Lung microvascular endothelial cell (primary cell): ENCODE measurements around the gene RAPSN. TPM values are rescaled to one million over a fixed set of nuclear protein-coding genes. Genes with fewer than 3 reads are reported as not detected.

Source experiments
- DNase-seq, 2 donors: peaks; one replicate each; pipeline versions ENCODE4 v3.0.0 to v3.0.0-alpha.2; 2010; ENCODE audit warnings: low read depth in 2 of 2
- total RNA-seq: library from RNA; depleted of rRNA; stranded (reverse); fragments of >200 nt; gene quantifications from 2 replicates; pipeline ENCODE4 v1.2.1, GENCODE V29; 2014

RAPSN gene
- total RNA-seq, 1 donor from 2014 or later: 0.20 TPM

DNA sequence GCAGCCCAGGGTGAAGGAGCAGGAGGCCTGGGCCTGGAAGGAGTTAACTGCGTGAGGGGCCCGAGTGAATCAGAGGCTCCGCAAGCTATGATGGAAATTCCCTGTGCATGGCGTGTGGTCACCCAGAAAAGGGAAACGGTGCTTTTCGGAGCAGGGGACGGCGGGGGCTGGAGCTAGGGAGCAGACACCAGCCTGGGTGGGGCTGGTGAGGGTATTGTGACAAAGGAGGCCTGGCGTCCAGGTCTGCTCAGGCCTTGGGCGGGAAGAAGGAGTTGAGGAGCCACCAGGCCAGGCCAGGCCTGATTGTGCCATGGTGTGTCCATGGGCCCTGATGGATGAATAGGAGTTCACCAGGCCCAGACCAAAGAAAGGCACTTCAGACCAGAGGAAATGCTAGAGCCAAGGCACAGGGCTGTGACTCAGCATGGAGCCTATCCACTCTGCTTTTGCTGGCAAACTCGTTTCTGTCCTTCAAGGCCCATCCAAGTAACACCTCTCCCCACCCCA, 57.8 kb downstream of the RAPSN start:
- no peak for DNase-seq

DNA sequence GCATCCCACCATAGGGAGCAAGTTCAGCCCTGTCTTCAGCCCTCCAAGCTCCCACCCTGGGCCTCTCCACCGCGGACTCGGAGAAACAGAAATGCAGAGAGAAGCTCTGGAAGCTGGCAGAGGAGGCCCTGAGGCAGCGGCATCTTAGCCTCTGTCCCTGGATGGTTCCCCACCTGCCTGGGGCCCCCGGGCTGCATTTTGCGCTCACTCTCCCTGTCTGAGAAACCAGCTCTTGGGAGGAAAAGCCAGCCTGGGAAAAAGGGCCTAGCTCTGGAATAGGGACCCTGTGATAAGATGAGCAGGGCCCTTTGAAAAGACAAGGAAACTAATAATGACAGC, 58.5 kb downstream of the RAPSN start:
- DNase-seq: no peak

DNA sequence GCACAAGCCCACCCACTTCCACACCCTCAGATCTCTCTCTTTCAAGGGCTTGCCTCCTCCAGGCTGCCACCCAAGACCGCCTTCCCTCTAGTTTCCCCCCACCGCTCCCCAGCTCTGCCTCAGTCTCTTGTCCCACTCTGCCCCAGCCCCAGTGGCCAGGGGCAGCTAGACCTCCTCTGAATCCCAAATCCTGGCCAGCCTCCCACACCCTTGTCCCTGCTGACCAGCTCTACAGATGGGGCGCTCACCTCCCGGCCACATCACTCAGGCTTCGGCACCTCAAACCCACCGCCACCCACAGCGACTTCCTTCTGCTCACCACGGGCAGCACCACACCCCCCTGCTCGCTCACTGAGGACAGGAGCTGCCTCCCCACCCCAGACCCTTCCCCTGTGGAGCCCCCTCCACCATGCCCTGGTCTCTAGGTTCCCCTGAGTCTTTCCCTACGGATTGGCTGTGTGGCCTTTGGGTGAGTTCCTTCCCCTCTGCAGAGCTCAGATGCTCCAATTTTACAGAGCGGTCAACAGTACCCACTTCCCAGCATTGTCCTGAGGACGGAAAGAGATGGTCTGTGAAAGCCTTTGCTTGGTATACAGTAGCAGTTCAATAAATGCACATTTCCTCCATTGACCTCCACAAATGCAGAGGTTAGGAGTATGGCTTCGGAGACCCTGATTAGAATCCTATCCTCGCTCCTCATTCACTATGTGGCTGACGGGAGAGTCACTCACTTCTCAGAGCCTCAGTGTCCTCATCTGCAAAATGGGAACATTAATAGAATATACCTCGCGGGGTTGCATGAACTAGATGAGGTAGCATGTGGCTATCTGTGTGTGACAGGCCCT, 59.1 kb downstream of the RAPSN start:
- no peak for DNase-seq

DNA sequence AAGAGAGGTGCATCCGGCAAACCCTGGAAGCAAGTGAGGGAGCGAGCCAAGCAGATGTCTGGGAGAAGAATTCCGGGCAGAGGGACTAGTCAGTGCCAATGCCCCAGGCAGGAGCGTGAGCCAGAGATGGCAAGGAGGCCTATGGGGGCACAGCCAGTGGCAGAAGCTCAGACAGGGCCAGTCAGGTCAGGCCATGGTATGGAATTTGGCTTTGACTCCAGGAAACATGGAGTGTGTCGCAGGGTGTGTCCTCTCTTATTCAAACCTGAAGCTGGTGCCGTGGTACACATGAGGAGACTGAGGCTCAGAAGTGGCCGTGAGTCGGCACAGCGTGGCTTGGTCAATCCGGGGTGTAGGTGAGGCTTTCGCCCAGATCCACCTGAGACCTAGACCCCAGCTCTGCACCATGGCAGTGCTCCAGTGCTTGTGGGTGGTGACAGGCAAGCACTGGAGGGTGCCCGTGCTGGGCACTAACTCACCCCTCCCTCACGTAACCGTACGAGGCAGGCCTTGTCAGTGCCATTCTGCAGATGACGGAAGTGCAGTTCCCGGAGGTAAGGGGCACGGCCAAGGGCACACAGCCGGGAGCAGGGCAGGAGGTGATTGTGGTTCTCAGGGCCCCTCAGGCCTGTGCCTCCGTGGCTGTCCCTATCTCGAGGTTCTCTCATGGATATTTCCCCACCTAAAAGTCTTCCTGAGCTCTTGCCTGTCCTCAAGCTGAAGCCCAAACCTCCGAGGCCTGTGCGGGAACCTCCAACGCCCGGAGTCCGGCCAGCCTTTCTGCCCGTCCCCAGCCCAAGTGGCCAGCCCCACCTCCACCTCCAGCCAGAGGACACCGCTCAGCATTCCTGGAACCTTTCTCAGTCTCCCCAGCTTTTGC, 60.0 kb downstream of the RAPSN start:
- DNase-seq: no peak

DNA sequence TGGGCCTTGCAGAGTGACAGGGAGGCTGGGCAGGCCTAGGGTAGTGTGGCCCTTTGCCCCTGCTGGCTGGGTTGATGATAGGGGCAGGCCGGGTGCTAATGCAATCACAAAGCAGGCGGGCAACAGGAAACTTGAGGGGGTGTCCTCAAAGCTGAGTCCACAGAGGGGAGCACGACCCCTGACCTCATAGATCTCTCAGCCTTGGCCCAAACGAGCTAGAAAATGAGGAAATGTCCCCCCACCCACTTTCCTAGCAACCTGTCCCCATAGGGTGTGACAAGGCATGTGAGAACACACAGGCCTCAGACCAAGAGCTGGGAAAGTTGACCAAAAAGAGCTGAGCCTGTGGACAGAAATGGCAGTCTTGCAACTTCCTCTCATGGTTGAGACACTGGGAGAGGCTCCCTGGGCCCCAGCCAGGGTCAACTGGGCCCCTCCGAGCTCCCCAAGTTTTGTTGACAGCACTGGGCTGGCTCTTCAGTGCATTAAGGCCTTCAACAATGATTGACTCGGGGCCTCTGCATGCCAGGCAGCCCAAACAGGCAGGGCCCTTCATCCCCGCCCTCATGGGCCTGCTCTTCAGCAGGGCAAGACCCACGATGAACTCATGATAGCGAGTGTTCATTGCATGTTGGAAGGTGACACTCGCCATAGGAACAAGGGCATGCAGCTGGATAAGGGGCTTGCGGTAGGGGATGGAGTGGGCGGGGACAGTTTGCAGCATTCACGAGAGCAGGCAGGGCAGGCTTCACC, 60.8 kb downstream of the RAPSN start:
- no peak for DNase-seq

Other genes with a start within 250 kb of the RAPSN start
- gene DDB2, start 234.2 kb downstream of the RAPSN start, total RNA-seq: 23.2 and 53.8 TPM in 2 replicates
- 25.3 and 35.7 TPM in 2 replicates for gene ACP2, start 200.3 kb downstream of the RAPSN start, total RNA-seq
- 22.7 and 29.8 TPM in 2 replicates for gene NR1H3, start 191.1 kb downstream of the RAPSN start, total RNA-seq
- gene MADD, start 179.0 kb downstream of the RAPSN start, total RNA-seq: 16.3 and 21.0 TPM in 2 replicates
- not detected in 2 replicates for gene MYBPC3, start 96.4 kb downstream of the RAPSN start, total RNA-seq
- not detected in 2 replicates for gene SPI1, start 70.6 kb downstream of the RAPSN start, total RNA-seq
- gene SLC39A13, start 40.5 kb downstream of the RAPSN start, total RNA-seq: 33.3 and 51.0 TPM in 2 replicates
- gene PSMC3, start 22.7 kb downstream of the RAPSN start, total RNA-seq: 126 and 135 TPM in 2 replicates
- gene CELF1, start 104.0 kb upstream of the RAPSN start, total RNA-seq: 55.6 and 75.0 TPM in 2 replicates
- 57.1 and 75.2 TPM in 2 replicates for gene PTPMT1, start 116.5 kb upstream of the RAPSN start, total RNA-seq
- gene KBTBD4, start 129.8 kb upstream of the RAPSN start, total RNA-seq: 22.7 and 32.9 TPM in 2 replicates
- gene NDUFS3, start 129.9 kb upstream of the RAPSN start, total RNA-seq: 63.2 and 69.4 TPM in 2 replicates
- gene FAM180B, start 137.5 kb upstream of the RAPSN start, total RNA-seq: not detected in 2 replicates
- 0.22 and 0.40 TPM in 2 replicates for gene C1QTNF4, start 145.3 kb upstream of the RAPSN start, total RNA-seq
- gene MTCH2, start 193.4 kb upstream of the RAPSN start, total RNA-seq: 72.8 and 86.3 TPM in 2 replicates